Hepatocyte (in vitro differentiated cells): ENCODE measurements around the gene TRPM7. TPM values are rescaled to one million over a fixed set of nuclear protein-coding genes. Genes with fewer than 3 reads are reported as not detected.
"Not testable (repeated sequence)": the region's sequence is repeated elsewhere in the genome, so short reads cannot be mapped to it uniquely, and the experiment has no call there.

Experiments
- DNase-seq: peaks from one replicate; pipeline ENCODE4 v3.0.0-alpha.2; 2016; ENCODE audit warnings: low spot score
- H2AFZ ChIP-seq: fragments of 200-600 bp; sonication (generic); 2 replicates; pipeline ENCODE4 v1.6.0; 2016; ENCODE audit warnings: antibody characterized with exemption, mild to moderate bottlenecking
- H3K27ac ChIP-seq: fragments of 200-600 bp; sonication (generic); 2 replicates; pipeline ENCODE4 v1.5.1; 2016; ENCODE audit warnings: mild to moderate bottlenecking
- H3K27me3 ChIP-seq: fragments of 200-600 bp; sonication (generic); 2 replicates; pipeline ENCODE4 v1.6.1; 2016
- H3K36me3 ChIP-seq: fragments of 200-600 bp; sonication (generic); replicated peaks from 2 replicates; pipeline ENCODE4 v1.5.1; 2016; ENCODE audit warnings: low read depth; ENCODE audit not compliant: insufficient read depth
- H3K4me1 ChIP-seq: fragments of 200-600 bp; sonication (generic); 2 replicates; pipeline ENCODE4 v1.5.1; 2016; ENCODE audit warnings: mild to moderate bottlenecking, moderate library complexity; ENCODE audit not compliant: insufficient read depth
- H3K4me2 ChIP-seq: fragments of 200-600 bp; sonication (generic); 2 replicates; pipeline ENCODE4 v1.6.0; 2016
- H3K4me3 ChIP-seq: fragments of 200-600 bp; sonication (generic); 2 replicates; pipeline ENCODE4 v1.5.1; 2016; ENCODE audit warnings: mild to moderate bottlenecking
- H3K79me2 ChIP-seq: fragments of 200-600 bp; sonication (generic); 2 replicates; pipeline ENCODE4 v1.6.0; 2017; ENCODE audit warnings: mild to moderate bottlenecking
- H3K9me2 ChIP-seq: fragments of 200-600 bp; sonication (generic); replicated peaks from 2 replicates; pipeline ENCODE4 v1.6.0; 2017; ENCODE audit warnings: mild to moderate bottlenecking; ENCODE audit not compliant: insufficient read depth
- H3K9me3 ChIP-seq: fragments of 200-600 bp; sonication (generic); 2 replicates; pipeline ENCODE4 v1.5.1; 2016; ENCODE audit warnings: low read depth, mild to moderate bottlenecking
- H4K20me1 ChIP-seq: fragments of 200-600 bp; sonication (generic); 2 replicates; pipeline ENCODE4 v1.6.0; 2016; ENCODE audit warnings: mild to moderate bottlenecking; ENCODE audit not compliant: insufficient read depth, poor library complexity, severe bottlenecking
- EZH2 ChIP-seq: fragments of 200-600 bp; sonication (generic); IDR thresholded peaks from 2 replicates; pipeline ENCODE4 v1.6.1; 2016; ENCODE audit warnings: antibody characterized with exemption, mild to moderate bottlenecking, borderline replicate concordance
- EZH2phosphoT487 ChIP-seq: fragments of 200-600 bp; sonication (generic); IDR thresholded peaks from one replicate; pipeline ENCODE4 v1.6.1; 2018; ENCODE audit warnings: antibody characterized with exemption, mild to moderate bottlenecking, low read depth, moderate library complexity; ENCODE audit not compliant: unreplicated experiment, severe bottlenecking
- WGBS: methylation state at CpG from one replicate; pipeline ENCODE4 v1.1.6; 2016; ENCODE audit warnings: low lambda C conversion rate; ENCODE audit errors: missing lambda C conversion rate; 5-methylcytosine and 5-hydroxymethylcytosine counted together
- polyA plus RNA-seq: library from polyadenylated mRNA; unstranded; fragments of >200 nt; fragmentation: Nextera tagmentation; extraction: Ambion mirVana; gene quantifications from 2 replicates; pipeline ENCODE4 v1.2.1, GENCODE V29; 2016
- total RNA-seq: library from RNA; depleted of rRNA; stranded (reverse); fragments of >200 nt; gene quantifications from 2 replicates; pipeline ENCODE4 v1.2.3, GENCODE V29; 2014
- TF ChIP-seq, protein P1 (sequence below): fragments of 200-600 bp; sonication (generic); IDR thresholded peaks from 2 replicates; pipeline ENCODE4 v1.5.1; 2016; ENCODE audit warnings: antibody characterized with exemption, mild to moderate bottlenecking; ENCODE audit not compliant: poor library complexity

Gene TRPM7
- total and polyA plus RNA-seq, 2 experiments from 2014 or later = 12.2 to 58.3 TPM

DNA sequence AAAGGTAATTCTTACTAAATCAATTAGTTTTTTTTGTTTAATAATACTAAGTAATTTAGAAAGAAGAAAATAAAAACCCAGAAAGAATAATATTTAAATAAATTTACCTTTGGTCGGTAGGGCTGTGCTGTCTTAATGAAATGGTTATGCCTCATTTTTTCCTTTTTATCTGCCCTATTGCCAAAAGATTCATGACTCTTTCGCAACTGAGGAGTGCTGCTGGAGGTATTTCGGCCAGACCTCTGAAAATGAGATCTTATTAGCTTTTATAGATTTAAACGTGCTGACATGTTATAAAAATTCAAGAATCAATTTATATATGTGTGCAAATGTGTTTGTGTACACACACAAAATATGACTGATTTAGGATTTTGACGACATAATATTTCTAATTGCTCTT, 73.0 kb downstream of the TRPM7 start:
- H3K36me3 ChIP-seq = no peaks in the 10 kb centered on the region
- H3K4me3 ChIP-seq = no peak overlapping the region
- DNase-seq = no peak
- no peaks in the 10 kb centered on the region for H3K9me2 ChIP-seq
- H2AFZ ChIP-seq = no peak overlapping the region
- TF ChIP-seq EZH2phosphoT487 (no peak), EZH2 (no peak)
- TF ChIP-seq, protein P1, sequence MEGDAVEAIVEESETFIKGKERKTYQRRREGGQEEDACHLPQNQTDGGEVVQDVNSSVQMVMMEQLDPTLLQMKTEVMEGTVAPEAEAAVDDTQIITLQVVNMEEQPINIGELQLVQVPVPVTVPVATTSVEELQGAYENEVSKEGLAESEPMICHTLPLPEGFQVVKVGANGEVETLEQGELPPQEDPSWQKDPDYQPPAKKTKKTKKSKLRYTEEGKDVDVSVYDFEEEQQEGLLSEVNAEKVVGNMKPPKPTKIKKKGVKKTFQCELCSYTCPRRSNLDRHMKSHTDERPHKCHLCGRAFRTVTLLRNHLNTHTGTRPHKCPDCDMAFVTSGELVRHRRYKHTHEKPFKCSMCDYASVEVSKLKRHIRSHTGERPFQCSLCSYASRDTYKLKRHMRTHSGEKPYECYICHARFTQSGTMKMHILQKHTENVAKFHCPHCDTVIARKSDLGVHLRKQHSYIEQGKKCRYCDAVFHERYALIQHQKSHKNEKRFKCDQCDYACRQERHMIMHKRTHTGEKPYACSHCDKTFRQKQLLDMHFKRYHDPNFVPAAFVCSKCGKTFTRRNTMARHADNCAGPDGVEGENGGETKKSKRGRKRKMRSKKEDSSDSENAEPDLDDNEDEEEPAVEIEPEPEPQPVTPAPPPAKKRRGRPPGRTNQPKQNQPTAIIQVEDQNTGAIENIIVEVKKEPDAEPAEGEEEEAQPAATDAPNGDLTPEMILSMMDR = no peak
- H3K79me2 ChIP-seq = no peaks in the 10 kb centered on the region
- no peak overlapping the region for H3K27ac ChIP-seq
- H3K9me3 ChIP-seq = no peaks in the 10 kb centered on the region
- no peaks in the 10 kb centered on the region for H3K4me1 ChIP-seq
- 95% methylated on average over 5 of the region's 5 CpGs for WGBS
- no peaks in the 10 kb centered on the region for H4K20me1 ChIP-seq
- H3K27me3 ChIP-seq = no peaks in the 10 kb centered on the region
- no peak overlapping the region for H3K4me2 ChIP-seq

DNA sequence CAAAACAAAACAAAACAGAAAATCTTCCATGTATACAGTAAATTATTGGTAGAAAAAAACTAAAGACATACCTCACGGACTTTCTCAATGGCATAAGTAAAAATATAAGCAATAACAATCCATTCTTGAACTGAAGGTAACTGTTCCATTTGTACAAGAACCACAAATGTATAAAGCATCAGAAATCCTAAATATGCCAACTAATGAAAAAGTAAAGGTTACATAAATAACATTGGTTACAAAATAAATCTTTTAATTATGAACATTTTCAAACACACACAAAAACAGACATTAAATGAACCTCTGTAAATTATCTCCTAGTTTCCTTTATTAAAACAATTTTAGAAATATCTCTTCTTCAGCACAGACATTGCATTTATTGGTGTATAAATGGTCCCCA, 79.5 kb downstream of the TRPM7 start:
- no peaks in the 10 kb centered on the region for H3K4me1 ChIP-seq
- H4K20me1 ChIP-seq = no peaks in the 10 kb centered on the region
- no peaks in the 10 kb centered on the region for H3K9me3 ChIP-seq
- WGBS = 100% methylated on average over 1 of the region's 1 CpG
- H2AFZ ChIP-seq = no peak overlapping the region
- H3K9me2 ChIP-seq = no peaks in the 10 kb centered on the region
- no peak overlapping the region for H3K27ac ChIP-seq
- H3K36me3 ChIP-seq = peaks cover 5% of the 10 kb centered on the region
- TF ChIP-seq EZH2 (no peak), EZH2phosphoT487 (no peak)
- TF ChIP-seq, protein P1 = no peak
- DNase-seq = no peak
- H3K27me3 ChIP-seq = no peaks in the 10 kb centered on the region
- no peak overlapping the region for H3K4me2 ChIP-seq
- peaks cover 2% of the 10 kb centered on the region for H3K79me2 ChIP-seq
- H3K4me3 ChIP-seq = no peak overlapping the region

DNA sequence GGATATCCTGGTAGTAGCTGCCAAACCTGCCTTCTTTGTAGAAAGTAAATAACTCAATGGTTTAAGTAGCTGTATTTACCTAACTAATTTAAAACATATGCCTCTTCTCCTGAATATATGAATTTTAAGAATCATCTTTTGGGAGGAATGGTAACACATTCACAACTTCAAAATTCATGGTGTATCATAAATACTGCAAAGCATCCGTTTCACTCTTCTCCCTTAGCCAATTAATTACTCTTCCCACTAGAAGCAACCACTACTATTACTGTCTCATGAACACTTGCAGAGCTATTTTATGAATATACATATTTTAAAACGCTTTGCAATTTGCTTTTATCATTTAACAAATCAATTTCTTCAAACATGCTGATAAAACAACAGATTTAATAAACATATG, 81.1 kb downstream of the TRPM7 start:
- H3K4me2 ChIP-seq = no peak overlapping the region
- H3K27me3 ChIP-seq = no peaks in the 10 kb centered on the region
- no peak for DNase-seq
- H2AFZ ChIP-seq = no peak overlapping the region
- H3K4me3 ChIP-seq = no peak overlapping the region
- H3K9me3 ChIP-seq = no peaks in the 10 kb centered on the region
- no peaks in the 10 kb centered on the region for H3K4me1 ChIP-seq
- no peak overlapping the region for H3K27ac ChIP-seq
- H3K79me2 ChIP-seq = peaks cover 2% of the 10 kb centered on the region
- H3K9me2 ChIP-seq = no peaks in the 10 kb centered on the region
- peaks cover 5% of the 10 kb centered on the region for H3K36me3 ChIP-seq
- no peak for TF ChIP-seq EZH2phosphoT487
- H4K20me1 ChIP-seq = no peaks in the 10 kb centered on the region
- 90% methylated on average over 2 of the region's 2 CpGs for WGBS

DNA sequence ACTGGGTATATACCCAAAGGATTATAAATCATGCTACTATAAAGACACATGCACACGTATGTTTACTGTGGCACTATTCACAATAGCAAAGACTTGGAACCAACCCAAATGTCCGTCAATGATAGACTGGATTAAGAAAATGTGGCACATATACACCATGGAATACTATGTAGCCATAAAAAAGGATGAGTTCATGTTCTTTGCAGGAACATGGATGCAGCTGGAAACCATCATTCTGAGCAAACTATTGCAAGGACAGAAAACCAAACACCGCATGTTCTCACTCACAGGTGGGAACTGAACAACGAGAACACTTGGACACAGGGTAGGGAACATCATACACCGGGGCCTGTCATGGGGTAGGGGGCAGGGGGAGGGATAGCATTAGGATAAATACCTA, 84.6 kb downstream of the TRPM7 start:
- not testable (repeated sequence) for H3K4me1 ChIP-seq, H3K79me2 ChIP-seq, H3K36me3 ChIP-seq, H3K27ac ChIP-seq, H3K9me2 ChIP-seq, H2AFZ ChIP-seq, H4K20me1 ChIP-seq, H3K4me3 ChIP-seq, H3K27me3 ChIP-seq, H3K4me2 ChIP-seq, DNase-seq, H3K9me3 ChIP-seq
- WGBS = 100% methylated on average over 5 of the region's 5 CpGs

DNA sequence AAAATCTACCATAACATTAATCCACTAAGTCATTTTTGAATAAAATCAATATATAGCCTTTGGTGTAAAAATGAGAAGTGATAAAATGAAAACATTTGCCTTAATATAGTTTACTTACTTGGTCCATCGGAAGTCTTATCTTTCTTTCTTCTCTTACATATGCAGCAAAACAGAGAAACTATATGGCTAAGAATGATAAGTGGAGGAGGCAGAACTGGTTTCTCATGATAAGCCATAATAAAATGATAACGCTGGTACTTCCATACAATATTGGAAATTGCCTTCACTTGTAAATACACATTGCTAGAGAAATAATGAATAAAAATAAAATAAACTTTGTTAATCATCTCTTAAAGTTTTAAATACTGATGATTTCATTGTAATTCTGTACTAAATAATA, 92.3 kb downstream of the TRPM7 start:
- no peak for DNase-seq
- Histone ChIP-seq H4K20me1 (no peaks in the 10 kb centered on the region), H3K36me3 (peaks cover 7% of the 10 kb centered on the region), H3K9me2 (no peaks in the 10 kb centered on the region), H3K9me3 (no peaks in the 10 kb centered on the region), H3K27me3 (no peaks in the 10 kb centered on the region), H3K27ac (no peak overlapping the region), H2AFZ (no peak overlapping the region), H3K4me1 (no peaks in the 10 kb centered on the region), H3K4me2 (no peak overlapping the region), H3K79me2 (no peaks in the 10 kb centered on the region), H3K4me3 (no peak overlapping the region)
- TF ChIP-seq, protein P1 = no peak
- TF ChIP-seq EZH2 (no peak), EZH2phosphoT487 (no peak)
- 99% methylated on average over 2 of the region's 2 CpGs for WGBS
